HG03558 (cell line): ENCODE measurements around the gene SLC37A2.
"Not testable (repeated sequence)": the region's sequence is repeated elsewhere in the genome, so short reads cannot be mapped to it uniquely, and the experiment has no call there.

Experiments used
- ATAC-seq: cut with Tn5 transposase; IDR thresholded peaks from one replicate; pipeline ENCODE4 v1.9.1; 2021; ENCODE audit warnings: moderate number of reproducible peaks; ENCODE audit not compliant: unreplicated experiment; ENCODE audit errors: extremely low read depth

The SLC37A2 gene

DNA sequence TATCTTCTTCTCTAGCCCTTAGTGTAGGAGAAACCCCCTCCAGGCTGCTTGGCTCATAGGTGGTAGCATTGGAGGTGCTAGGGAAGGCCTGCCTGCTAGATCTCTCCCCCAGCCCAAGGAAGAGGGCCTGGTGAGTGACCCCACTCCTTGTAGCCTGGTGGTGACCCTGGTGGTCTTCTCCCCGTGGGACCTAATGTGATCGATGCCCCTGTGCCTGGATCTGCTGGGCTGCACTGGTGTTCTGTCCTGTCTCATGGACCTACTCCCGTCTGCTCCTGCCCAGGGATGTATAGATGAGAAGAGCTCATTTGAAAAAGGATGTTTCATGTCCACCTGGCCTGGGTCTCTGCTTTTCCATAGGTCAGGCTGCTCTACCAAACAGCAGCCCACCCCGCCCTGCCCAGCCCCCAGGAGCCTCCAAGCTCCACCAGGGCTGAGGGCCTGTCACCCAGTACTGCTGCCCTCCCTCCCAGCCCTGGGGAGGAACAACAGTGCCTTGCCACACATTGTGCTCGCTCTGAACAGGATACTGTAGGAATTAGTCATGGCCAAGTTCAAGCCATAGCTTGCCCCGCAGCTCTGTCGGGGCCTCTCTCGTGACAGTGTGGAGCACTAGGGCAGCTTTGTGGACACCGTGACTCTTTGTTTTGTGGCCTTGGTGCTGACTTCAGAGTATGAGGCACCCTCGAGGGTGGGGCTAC is 19.7 kb downstream of the SLC37A2 start:
- ATAC-seq, result no peak

DNA sequence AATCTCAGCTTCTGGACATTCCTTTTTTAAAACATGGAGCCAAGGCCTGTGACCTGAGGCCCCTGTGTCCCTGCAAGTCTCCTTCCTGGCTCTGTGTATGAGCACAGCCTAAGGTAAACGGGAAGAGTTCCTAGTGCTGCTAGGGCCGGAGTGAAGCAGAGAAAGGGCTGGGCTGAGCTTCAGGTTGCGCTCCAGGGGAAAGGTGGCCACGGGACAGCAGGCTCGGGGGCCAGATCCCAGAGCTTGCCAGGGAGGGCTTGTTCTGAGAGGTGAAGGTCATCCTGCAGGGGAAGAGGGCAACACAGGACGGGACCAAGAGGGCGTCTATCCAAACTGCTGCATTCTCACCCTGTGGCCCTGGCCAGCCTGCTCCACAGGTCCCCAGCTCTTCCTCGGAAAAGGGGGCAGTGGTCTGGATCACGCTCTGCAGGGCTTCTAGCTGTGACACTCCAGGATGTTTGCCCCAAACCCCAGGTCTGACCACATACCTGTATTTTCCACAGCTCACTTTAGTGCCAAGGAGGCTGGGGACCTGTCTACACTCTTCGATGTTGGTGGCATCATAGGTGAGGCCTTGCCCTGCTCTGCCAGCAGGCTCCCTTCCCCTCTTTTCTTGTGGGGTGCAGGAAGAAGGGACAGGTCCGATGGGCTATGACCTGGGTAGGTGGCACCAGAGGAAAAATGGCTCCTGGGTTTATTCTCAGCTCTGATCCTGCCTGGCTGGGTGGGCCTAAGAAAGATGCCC is 20.4 kb downstream of the SLC37A2 start:
- no peak for ATAC-seq

DNA sequence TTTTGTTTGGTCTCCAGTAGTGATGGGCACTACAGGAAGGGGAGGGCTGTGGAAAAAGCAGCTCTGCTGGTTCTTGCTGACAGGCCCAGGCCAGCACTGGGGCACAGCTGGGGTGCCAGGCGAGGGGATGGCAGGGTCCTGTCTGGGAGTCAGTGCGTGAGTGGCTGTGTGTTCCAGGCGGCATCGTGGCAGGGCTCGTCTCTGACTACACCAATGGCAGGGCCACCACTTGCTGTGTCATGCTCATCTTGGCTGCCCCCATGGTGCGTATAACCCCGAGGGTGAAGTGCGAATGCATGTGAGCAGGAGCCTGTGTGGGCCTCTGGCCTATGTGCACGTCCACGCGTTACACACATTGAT is 20.9 kb downstream of the SLC37A2 start:
- no peak for ATAC-seq

GRCh38 chr11:125084761-125085231 is 21.7 kb downstream of the SLC37A2 start:
- ATAC-seq, result no peak

- ATAC-seq, result no peak
Measured at GRCh38 chr11:125085301-125086081, 22.4 kb downstream of the SLC37A2 start.

DNA sequence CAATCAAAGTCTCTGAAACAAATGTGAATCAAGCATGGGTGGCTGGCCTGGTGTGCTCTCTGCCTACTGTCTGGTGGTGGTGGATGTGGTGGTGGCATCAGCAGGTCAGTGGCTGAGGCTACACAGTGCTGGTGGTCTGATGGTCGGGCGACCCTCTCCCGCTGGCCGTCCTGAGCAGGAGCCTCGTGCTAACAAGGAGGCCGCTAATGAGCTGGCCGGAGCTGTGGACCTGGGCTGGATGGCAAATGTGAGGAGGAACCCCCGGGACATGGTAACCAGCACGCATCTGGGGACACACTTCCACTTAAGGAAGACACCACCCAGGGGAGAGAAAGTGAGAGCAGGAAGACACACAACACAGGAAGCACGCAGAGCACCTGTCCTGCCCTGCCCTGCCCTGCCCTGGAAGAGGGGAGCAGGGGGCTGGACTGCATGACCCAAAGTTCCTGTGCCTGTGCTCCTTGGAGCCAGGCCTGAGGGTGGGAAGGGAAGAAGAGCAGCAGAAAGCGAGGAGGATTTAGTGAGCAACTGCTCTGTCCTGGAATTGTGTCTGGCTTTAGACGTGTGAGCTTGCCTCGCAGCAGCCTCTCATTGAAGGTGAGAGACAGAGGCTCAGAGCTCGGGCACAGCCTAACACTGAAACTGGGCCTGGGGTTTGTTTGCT is 23.7 kb downstream of the SLC37A2 start:
- ATAC-seq, result no peak

DNA sequence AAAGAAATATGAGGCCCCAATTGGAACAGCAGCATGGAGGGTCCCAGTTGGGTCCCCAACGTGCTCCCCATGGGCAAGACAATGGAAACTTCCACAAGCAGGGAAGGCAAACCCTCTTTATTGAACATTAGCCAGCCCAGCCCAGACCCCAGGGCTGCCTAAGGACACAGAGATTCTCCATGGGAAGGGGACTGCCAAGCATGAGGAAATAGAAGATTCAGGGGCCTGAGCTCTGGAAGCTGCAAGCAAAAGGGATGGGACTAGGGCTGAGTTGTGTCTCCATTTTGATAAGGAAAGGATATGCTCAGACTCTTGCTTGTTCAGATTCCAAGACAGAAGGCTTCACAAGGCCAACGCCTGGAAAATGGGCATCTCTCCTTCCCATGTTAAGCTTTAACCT is 25.0 kb downstream of the SLC37A2 start:
- ATAC-seq, result no peak

- ATAC-seq, result no peak
Measured at GRCh38 chr11:125088576-125089455, 25.7 kb downstream of the SLC37A2 start.

DNA sequence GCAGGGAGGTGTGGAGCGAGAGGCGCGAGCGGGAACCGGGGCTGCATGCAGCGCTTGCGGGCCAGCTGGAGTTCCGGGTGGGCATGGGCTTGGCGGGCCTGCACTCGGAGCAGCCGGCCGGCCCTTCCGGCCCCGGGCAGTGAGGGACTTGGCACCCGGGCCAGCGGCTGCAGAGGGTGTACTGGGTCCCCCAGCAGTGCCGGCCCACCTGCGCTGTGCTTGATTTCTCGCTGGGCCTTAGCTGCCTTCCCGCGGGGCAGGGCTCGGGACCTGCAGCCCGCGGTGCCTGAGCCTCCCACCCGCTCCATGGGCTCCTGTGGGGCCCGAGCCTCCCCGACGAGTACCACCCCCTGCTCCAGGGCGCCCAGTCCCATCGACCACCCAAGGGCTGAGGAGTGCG is 26.4 kb downstream of the SLC37A2 start:
- ATAC-seq, result not testable (repeated sequence)

DNA sequence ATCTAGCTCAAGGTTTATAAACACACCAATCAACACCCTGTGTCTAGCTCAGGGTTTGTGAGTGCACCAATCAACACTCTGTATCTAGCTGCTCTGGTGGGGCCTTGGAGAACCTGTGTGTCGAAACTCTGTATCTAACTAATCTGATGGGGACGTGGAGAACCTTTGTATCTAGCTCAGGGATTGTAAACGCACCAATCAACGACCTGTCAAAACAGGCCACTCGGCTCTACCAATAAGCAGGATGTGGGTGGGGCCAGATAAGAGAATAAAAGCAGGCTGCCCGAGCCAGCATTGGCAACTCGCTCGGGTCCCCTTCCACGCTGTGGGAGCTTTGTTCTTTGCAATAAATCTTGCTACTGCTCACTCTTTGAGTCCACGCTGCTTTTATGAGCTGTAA is 27.0 kb downstream of the SLC37A2 start:
- ATAC-seq, result not testable (repeated sequence)

- ATAC-seq, result no peak
Measured at GRCh38 chr11:125090816-125091215, 27.7 kb downstream of the SLC37A2 start.

DNA sequence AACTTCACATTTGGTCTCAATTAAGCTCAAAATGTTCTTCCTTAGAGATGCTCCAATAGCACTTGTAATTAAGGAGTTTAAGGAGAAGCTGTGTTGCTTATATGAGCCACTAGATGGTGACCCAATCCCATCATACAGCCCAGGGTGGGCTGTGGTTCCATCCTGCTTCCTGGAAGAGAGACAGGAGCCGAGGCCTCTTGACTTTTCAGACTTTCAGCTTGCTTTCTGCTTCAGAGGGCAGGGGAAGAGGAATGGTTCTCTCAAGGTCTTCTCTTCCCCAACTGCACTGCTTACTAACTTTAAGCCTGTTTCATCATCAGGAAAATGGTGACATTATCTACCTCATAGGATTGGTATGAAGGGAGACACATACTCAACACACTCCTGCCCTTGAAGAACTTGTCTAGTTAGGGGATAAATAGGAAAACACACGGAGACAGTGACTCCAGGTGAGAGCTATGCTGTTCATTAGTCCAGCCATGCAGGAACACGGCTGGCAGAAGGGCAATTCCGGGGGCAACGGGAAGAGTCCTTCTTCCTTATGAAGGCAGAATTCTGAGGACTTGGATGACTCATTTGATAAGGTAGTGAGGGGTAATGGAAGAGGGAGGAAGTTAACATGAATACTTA is 28.3 kb downstream of the SLC37A2 start:
- ATAC-seq, result no peak

DNA sequence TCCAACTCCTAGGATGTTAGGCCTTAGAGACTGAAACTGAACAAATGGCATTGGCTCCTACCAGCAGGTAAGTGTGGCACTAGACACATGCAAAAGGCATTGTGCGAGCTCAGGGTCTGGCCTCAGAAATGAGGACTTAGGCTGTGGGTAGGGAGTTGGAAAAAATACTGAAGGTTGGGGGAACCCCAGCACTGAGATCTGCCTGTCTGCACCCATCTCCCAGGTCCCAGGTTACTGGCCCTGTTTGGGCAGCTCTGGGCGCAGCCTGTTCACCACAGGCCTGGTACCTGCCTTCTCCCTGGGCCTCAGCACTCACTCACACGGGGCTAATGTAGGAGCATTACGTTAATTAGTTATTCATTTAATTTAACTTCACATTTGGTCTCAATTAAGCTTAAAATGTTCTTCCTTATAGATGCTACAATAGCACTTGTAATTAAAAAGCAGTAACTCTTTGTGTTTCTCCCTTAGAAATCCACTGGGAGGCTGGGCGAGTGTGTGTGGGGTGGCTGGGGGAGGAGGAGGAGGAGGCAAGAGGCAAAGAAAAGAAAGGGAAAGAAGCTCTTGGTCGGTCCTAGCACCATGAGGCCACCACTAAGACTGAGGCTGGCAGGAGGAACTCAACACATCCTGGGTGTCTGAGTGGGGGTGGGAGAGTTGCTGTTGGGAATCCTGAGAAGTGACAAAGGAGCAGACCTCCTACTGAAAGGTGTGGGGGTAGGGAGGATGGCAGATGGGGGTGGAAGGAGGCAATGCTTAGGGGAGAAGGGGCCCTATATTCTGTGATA is 29.0 kb downstream of the SLC37A2 start:
- ATAC-seq, result no peak

DNA sequence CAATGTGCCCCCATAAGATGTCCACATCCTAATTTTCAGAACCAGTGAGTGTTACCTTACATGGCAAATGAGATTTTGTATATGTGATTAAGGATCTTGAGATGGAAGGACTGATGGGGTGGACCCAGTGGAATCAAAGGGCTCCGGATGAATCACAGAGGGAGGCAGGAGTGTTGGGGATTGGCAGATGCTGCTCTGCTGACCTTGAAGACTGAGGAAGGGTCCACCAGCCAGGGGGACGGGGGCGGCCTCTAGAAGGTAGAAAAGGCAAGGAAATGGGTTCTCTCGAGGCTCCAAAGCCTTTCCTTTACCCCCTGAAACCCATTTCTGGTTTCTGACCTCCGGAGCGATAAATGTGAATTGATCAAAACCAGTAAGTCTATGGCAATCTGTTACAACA is 29.6 kb downstream of the SLC37A2 start:
- ATAC-seq, result no peak

GRCh38 chr11:125093502-125093901 is 30.4 kb downstream of the SLC37A2 start:
- no peak for ATAC-seq

DNA sequence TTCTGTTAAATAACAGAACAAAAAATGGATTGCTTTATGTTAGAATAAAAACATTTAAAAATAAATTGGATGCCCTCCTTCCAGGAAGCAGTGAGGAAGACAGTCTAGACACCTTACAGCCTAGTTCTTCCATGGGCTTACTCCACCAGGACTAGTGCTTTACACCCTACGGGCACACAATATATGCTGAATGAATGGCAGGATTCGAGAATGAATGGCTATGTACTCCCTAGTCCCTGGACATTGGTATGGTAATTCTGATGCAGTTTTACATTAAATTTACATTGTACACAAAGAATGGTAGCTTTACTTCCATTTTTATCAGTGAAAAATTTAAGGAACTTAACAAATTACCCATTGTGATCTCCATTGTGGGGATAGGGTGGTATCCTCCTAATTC is 31.6 kb downstream of the SLC37A2 start:
- no peak for ATAC-seq

- ATAC-seq, result no peak
Measured at GRCh38 chr11:125100136-125100535, 37.0 kb downstream of the SLC37A2 start.

GRCh38 chr11:125101596-125101995 is 38.5 kb downstream of the SLC37A2 start:
- no peak for ATAC-seq
